Stimulated activated CD4-positive, alpha-beta T cell treated with anti-CD3 and anti-CD28 coated beads, TNF-alpha, amount 100 ng/mL, for 4 hours (primary cell): ENCODE data around the gene INSR.

Experiments used
- DNase-seq, 3 experiments: peaks; one replicate each; pipeline ENCODE4 v3.0.0-alpha.2; 2020; ENCODE audit warnings: low read depth in 3 of 3

The INSR gene

DNA sequence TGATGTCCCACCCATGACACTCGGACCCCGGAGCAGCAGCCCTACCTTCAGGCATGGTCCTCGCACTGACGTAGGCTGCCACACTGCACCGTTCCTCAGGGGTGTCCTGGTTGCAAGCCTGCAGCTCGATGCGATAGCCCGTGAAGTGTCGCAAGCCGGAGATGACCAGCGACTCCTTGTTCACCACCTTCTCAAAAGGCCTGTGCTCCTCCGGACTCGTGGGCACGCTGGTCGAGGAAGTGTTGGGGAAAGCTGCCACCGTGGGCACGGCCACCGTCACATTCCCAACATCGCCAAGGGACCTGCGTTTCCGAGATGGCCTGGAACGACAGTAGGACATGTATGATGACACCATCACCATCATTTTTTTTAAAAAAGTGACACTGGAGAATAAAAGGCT, 151.4 kb downstream of the INSR start:
- DNase-seq, result no peak

DNA sequence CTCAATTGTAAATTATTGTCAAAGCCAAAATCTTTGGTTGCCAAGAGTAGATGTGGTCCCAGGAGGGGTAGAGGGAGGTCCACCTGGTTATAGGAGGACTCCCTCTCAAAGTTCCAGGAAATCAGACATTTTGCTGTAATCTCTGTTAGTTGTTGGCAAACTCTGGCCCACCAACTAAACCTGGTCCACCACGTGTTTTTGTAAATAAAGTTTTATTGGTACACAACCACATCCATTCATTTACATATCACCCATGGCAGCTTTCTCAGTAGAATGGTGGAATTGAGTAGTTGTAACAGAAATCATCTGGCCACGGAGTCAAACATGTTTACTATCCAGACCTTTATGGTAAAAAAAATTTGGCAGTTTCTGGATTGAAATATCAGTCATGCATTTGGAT, 154.1 kb downstream of the INSR start:
- no peak for DNase-seq

DNA sequence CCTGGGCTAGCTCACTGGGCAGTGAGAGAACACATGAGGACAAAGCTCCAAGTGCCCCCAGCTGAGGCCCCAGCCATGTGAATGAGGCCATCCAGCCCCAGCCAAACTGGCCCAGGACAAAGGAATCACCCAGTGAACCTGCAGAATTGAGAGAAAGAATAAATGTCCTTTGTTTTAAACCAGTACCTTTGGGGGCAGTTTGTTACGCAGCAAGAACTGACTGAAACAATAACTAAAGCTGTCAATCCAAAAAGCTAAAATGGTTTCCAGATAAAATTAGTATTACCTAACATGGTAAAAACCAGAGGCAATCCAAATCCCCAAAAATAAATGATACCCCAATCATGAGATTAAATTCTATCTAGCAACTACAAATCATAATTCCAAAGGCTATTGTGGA, 155.1 kb downstream of the INSR start:
- no peak for DNase-seq

DNA sequence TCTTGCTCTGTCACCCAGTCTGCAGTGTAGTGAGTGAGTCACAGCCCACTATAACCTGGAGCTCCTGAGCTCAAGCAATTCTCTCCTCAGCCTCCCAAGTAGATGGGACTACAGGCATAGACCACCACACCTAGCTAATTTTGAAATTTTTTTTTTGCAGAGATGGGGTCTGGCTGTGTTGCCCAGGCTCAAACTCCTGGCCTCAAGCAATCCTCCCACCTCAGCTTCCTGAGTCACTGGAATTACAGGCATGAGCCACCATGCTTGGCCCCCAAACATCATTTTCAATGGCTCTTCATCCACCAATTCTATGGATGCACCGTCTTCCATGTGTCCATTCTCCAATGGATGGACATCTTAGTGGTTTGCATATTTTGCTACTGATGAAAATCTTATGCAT, 155.8 kb downstream of the INSR start:
- no peak for DNase-seq

DNA sequence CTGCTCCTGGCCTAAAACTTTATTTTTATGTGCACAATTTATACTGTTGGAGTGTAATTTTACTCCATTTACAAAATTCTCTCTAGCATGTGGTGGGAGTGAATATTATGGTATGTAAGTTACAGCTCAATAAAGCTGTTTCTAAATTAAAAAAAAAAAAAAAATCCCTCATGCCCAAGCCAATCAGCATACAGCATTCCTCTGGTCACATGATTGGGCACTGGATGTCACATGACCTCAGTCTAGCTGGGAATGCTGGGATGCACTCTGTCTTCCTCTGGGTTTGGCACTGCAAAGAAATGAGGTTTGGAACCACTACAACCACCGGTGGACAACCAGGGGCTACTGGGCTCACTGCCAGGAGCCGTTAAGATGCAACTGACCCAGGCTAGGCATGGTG, 157.1 kb downstream of the INSR start:
- no peak for DNase-seq

DNA sequence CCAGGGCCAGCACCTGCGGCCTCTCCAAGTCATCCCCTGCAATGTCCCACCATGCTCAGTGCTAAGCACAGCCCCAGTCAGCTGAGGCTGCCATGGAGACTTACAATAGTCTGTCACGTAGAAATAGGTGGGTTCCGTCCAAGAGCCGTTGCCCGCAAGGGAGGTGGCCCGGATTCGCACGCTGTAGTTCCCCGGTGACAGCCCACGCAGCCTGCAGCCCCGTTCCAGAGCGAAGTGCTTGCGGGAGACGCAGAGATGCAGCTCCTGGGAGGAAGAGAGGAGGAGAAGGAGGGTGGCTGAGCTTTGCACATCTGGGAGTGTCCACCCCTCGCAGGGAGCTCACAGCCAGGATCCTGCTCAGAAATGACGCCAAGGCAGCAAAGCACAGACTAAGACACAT, 162.2 kb downstream of the INSR start:
- no peak for DNase-seq

DNA sequence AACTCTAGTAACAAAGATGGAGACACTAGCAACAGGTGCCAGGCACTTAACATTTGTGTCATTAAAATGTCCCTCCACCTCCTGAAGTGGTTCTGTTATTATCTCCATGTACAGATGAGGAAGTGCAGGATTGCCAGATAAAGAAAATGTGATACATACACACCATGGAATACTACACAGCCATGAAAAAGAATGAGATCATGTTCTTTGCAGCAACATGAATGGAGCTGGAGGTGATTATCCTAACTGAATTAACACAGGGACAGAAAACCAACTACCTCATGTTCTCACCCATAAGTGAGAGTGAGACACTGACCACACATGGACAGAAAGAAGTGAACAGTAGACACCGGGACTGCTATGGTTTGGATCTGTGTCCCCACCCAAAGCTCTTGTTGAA, 164.2 kb downstream of the INSR start:
- DNase-seq, result no peak

DNA sequence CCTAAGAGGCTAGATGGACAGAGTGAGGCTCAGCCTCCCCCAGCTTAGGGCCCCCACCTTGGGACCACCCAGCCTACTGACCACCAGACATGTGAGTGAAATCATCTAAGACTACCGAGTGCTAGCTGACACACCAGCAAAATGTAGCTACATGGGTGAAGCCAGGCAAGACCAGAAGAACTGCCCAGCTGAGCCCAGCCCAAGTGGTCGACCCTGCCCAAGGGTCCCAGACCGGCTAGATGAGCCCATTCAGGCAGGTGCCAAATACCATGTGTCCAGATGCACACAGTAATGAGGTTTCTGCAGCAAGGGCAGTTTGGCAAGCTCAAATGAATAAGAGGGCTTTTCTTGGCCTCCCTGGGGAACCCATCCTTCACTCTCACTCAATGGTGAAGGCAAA, 168.1 kb downstream of the INSR start:
- DNase-seq, result no peak

DNA sequence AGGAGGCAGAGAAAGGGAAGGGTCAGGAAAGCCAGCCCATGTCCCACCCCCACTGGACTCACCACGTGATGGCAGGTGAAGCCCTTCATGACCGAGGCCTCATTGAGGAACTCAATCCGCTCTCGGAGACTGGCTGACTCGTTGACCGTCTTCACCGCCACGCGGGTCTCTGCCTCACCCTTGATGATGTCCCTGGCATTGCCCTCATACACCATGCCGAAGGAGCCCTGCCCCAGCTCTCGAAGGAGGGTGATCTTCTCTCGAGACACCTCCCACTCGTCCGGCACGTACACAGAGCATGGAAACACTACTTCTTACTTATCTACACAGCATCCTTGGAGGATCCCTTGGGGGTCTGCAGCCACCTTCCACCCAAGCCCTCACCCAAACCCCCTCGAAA, 169.0 kb downstream of the INSR start:
- DNase-seq, result no peak

DNA sequence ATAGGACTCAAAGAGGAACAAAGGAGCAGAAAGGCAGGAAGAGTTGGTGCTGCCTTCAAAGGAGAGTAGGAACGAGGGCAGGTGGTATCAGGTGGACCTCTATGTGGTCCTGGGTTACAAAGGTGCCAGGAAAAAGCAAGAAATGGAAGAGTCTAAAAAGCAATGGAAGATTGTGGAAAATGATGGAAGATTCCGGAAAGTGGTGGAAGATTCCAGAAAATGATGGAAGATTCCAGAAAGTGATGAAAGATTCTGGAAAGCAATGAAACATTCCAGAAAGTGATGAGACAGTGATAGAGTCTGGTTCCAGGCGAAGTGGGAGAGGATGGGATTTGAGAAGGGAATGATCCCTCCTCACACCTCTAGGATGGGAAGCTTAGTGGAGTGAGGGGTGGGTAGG, 169.4 kb downstream of the INSR start:
- no peak for DNase-seq

DNA sequence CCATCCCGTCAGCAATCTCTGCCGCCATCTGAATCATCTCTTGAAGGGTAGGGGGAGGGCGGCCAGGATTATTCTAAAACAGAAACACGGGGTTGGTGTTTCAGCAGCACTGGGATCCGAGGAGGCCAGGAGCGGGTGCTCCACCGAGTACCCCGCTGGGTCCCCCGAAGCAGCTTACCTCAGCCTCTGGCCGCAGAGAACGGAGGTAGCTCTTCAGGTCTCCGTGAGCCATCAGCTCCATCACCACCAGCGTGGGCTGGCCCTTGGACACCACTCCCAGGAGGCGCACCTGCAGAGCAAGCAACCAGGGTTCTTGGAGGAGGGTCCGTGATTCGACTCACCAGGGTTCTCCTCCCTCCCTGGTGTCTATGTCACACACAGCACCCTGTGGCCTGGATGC, 171.5 kb downstream of the INSR start:
- no peak for DNase-seq

DNA sequence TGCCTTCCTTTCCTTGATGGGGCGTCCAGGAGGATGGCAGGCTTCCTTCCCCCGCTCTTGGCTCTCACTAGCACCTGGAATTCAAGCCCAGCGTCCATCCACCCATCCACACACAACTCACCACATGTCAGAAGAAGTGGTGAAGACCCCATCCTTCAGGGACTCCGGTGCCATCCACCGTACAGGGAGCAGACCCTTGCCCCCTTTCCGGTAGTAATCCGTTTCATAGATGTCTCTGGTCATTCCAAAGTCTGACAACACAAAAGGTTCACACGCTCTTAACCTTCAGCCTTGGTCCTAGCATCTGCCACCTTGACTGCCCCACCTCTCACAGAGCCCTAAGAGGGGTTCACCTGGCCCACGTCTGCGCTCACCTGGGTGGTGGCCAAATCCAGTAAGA, 173.7 kb downstream of the INSR start:
- no peak for DNase-seq

DNA sequence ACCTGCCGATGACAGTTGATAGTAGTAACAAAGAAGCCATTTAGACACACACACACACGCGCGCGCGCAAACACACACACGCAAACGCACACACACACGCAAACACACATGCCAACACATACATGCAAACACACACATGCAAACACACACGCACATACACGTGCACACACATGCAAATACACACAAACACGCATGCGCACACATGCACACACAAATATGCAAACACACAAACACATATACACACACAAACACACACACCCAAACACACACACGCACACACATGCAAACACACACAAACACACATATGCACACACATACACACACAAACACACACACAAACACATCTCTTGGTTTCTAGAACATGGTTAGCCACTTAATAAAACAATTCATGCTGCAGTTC, 174.6 kb downstream of the INSR start:
- no peak for DNase-seq

DNA sequence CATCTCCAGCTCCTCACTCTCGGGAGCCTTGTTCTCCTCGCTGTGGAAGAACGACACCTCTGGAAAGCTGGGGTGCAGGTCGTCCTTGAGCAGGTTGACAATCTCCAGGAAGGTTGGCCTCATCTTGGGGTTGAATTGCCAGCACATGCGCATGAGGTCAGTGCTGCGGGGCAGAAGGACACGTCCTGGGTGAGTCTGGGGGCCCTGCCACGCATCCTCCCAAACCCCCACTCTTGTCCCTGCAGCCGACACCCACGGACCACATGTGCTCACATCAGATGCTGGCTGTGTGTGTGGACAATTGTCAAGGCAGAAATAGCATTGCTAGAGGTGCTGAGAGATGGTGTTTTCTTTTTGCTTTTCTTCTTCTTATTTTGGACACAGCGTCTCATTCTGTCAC, 177.0 kb downstream of the INSR start:
- DNase-seq, result no peak

DNA sequence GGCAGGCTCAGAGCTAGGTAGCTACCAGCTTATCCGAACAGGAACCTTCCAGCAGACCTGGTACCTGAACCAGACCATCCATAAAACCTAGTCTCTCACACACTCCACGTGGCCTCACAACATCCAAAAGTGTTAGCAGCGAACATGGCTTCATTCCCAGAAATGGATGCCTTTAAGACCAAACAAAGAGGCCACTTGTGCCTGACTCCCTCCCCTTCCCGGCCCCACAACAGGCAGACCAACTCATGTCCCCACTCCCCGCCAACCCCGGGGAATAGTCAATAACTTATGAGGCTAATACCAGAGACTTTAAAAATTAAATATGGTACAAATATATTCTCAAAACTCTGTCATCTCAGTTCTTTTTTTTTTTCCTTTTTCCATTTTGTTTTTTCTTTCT, 178.5 kb downstream of the INSR start:
- DNase-seq, result no peak

DNA sequence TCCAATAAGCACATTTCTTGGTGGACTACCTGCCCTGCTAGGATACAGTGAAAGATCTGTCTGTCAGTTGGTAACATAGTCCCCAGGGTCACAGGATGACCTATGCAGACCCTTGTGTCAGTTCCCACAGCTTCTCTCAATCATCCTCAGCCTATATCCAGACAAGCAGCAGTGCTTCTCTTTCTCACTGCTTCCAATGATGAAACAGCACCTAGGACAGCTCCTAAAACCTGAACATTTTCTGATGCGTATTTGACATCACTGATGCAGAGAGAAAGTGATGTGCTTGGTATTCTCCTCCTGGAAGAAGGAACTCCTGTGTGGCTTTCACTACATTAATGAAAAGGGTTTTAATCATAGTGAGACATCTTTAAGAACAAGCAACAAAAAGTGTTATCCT, 181.0 kb downstream of the INSR start:
- DNase-seq, result no peak

DNA sequence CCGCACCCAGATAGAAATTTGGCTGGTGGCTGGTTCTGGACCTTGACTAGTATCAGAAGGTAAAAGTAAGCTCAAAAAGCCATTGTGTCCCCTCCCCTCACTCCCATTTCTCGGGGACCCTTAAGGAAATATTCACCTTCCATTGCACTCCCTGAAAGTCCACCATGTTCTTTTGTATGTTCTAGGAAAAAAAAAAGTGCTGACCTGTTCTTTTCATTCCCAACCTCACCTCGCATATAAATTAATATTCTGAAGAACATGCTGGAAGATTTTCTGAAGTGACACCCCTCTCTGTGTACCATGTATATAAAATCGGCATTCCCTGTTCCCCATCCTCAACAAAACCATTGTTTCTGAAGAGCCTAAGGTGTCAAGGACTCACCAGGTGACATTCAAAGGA, 181.5 kb downstream of the INSR start:
- DNase-seq, result no peak

DNA sequence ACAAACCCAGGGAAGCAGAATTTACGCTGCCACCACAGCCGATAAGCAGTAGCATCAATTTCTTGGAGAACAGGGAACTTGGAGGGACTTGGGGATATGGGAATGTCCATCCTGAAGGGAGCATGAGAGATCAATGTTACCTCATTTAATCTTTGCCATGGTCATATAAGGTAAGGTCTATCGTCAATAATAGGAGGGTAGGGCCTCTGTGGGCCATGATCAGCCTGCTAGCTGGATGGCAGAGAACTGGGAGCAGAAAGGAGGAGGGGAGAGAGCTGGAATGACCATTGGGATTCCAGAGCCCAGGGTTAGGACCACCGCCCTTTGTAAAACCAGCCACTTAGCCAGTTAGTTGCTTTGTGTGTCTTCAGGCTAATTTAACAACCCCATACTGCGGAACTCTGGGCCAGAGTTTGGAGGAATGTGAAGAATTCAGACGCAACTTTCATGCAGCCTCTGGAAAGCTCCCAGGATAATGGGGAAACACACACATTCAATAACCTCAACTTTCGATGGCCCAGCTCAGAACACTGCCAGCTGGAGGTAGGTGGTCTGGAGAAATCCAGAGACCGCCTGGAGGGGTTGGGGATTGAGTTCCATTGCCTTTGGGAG, 184.4 kb downstream of the INSR start:
- DNase-seq, result no peak

DNA sequence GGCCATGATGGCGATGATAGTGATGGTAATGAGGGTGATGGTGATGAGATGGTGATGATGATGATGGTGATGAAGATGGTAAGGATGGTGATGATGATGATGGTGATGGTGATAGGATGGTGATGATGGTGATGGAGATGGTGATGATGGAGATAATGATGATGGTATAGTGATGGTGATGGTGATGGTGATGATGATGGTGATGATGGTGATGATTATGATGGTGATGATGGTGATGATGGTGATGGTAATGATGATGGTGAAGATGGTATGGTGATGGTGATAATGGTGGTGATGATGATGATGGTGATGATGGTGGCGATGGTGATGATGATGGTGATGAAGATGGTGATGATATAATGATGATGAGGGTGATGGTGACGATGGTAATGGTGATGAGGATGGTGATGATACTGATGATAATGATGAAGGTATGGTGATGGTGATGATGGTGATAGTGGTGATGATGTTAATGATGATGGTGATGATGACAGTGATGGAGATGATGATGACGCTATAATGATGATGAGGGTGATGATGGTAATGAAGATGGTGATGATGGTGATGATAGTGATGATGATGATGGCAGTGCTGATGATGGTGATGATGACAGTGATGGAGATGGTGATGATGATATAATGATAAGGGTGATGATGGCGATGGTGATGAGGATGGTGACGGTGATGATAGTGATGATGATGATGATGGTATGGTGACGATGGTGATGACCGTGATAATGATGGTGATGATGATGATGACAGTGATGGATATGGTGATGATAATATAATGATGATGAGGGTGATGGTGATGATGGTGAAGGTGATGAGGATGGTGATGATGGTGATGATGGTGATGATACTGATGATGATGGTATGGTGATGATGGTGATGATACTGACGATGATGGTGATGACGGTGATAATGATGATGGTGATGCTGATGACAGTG, 187.2 kb downstream of the INSR start:
- no peak for DNase-seq

DNA sequence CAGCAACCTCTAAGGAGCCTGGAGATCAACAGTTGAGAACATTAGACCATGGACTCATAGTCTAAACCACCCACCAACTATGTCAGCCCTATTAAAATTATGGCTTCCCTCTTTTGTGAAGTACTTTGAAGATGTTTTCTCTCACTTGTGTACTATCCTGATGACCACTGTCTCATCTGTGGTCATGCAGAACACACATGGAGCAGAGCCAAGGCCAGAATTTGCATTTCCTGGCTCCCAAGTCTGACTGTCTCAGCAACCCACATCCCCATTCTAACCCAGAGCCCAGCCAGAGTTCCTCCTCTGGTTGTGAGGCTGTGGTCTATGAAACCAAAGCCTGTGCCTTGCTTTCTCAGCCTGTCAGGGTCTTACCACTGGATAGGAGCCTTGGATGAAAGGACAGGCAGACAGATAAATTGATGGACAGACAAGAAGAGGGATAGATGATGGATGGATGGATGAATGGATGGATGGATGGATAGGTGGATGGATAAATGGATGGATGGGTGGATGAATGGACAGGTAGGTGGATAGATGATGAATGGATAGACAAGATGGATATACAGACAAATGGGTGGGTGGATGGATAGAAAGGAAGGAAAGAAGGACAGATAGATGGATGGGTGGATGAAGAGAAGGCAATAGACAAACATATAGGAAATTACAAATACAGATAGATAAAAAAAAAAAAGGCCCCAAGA, 189.3 kb downstream of the INSR start:
- no peak for DNase-seq

DNA sequence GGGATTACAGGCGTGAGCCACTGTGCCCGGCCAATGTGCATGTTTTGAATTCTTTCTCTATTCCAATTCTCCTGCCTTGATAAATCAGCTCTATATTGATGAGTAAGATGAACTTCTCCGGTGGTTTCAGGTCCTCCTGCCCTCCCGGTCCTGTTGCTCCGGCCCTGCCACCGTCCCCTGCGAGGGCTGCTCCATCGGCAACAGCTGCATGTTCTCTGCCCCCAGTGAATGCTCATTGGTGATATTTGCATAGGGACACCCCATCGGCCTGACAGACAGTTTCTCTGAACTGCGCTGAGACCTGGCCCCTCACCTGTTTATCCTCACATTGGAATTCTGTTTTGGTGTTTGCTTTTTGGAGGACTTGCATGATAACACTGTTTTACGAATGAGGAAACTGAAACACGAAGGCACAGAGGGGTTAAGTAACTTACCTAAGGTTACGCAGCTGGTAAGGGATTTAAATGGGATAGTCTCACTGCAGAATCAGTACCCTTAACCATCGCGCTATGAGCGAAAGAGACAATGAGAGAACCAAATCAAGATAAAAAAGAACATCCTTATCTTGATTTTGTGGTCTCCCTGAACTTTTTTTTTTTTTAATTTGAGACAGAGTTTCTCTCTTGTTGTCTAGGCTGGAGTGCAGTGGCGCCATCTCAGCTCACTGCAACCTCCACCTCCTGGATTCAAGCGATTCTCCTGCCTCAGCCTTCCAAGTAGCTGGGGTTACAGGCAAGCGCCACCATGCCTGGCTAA, 192.5 kb downstream of the INSR start:
- DNase-seq, result no peak

DNA sequence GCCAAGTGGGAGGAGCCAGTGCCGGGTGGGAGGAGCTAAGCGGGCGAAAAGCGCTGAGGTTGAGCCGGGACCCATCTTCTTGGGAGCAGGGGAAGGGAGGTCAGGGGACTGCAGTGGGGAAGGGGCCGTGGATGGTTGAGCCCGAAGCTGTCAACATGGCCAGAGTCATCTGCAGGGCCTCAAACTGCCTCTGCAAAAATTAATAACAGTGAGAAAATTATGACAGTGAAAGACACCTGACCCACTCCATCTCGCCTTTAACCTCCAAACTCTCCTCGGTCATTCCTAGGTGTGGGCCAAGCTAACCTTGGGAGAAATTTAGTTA, 194.7 kb downstream of the INSR start:
- no peak for DNase-seq
